Eye (tissue), 1 donor: Measurements from ENCODE around the gene ASIC3.
A peak's percentile ranks its signal among the peaks of the same experiment; 100 is the strongest.

Source experiments
- DNase-seq: peaks from one replicate; pipeline ENCODE4 v3.0.0-alpha.2; 2015

ASIC3 gene

DNA sequence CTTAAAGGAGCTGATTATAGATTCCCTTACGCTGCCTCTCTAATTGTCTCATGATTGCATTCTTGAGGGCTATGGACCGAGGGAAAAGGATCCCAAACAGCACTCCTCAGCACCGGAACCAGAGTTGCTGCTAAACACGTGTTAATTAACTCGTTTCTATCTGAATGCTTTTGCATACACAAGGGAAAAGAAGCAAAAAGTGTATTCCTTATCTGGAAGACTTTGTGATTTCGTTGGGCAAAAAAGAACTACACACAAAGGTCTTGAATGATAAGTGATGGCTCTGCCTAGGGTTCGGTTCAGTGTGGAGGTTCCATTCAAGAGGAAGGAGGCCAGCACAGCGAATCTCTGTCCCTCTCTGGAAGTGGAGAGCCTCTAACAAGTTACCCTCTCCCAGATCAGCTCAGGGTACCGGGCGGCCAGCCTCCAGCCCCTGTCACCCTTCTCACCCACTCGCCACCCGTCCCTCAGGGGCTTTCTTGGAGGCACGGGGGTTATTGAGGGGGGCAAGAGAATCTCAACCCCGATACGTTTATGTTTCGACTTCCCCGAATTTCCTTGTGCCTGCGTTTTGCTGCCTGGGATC is 10.5 kb downstream of the ASIC3 start:
- no peak for DNase-seq

DNA sequence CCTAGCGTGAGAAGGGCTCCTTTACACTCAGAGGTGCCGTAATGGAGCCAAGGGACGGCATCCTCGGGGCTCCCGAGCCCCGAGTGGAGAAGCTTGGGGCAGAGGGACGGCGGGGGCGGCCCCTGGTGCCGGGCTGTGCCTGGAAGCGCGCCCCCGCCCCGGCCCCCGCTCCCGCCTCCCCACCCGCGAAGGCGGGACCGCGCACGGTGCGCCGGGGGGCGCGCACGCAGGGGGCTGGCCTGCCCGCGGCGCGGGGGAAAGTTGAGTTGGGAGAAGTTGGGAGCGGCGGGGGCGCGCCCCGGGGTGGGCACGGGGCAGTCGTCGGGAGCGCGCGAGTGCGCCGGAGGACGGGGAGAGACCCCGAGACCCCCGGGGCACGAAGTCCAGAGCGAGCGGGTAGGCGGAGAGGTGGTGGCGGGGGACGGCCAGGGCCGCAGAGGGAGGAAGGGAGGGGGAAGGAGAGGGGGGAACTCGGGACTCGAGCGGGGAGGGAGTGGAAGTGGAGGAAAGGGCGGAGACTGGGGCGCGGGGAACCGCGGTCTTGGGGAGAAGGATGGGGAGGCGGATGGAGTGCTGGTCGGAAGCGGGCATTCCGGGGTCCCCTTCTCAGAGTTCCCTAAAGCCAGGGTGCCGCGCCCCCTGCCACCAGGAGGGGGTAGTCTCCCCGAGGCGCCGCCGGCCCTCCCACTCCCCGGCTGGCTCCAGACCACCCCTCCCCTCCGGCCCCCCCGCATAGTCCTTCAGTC is 11.2 kb downstream of the ASIC3 start, which contains the start of gene SLC4A2:
SLC4A2 (plus strand) TSS at position 223 of the 746 bp plus-strand sequence. CDS start 2,399 bp downstream, outside the sequence.
- peak; percentile 89 for DNase-seq

DNA sequence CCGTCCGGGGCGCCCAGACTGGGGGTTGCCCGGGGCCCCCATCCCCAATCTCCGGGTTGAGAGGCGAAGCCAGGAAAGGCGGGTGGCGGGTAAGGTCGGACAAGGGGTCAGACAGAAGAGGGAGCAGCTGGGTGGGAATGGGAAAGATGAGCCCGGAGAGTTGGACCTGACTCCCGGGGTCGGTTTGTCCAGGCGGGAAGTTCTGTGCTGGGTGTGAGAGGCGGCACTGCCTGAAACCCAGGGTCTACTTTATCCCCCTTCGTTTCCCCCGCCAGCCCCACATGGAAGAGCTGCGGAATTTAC is 11.7 kb downstream of the ASIC3 start:
- DNase-seq, result no peak

DNA sequence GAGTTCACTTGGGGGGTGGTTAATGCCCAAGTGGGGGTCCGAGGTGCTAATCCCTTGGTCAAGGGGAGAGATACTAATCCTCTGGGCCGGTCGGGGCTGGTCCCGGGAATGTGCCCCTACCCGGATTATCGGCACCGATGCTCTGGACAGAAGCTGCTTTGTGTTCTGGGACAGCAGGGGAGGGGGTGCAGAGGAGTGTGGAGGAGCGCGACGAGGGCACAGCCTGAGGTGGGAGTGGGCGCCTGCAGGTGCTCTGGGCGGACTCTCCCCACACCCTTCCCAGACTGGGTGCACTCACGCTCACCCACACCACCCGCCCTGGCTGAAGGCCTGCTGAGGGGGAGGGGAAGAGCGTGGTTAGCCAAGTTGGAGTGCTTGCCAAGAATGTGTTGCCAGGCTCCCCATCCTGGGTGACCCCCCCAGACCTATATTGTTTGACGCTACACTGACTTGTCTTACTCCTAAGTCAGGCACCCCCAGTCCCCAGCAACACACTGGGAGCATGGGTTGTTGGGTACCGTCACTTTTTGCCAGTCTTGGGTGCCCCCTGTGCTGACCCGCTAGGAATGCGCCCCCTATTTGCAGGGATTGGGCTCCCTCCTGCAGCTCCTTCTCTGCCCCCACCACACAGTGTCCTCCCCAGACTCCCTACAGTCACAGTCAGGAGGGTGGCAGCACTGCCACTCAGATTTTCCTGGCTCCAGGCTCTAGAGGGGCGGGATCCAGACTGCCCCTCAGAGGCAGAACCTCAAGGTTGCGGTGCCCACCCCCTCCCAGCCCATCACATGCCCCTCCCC is 12.3 kb downstream of the ASIC3 start:
- DNase-seq, result peak; percentile 64

DNA sequence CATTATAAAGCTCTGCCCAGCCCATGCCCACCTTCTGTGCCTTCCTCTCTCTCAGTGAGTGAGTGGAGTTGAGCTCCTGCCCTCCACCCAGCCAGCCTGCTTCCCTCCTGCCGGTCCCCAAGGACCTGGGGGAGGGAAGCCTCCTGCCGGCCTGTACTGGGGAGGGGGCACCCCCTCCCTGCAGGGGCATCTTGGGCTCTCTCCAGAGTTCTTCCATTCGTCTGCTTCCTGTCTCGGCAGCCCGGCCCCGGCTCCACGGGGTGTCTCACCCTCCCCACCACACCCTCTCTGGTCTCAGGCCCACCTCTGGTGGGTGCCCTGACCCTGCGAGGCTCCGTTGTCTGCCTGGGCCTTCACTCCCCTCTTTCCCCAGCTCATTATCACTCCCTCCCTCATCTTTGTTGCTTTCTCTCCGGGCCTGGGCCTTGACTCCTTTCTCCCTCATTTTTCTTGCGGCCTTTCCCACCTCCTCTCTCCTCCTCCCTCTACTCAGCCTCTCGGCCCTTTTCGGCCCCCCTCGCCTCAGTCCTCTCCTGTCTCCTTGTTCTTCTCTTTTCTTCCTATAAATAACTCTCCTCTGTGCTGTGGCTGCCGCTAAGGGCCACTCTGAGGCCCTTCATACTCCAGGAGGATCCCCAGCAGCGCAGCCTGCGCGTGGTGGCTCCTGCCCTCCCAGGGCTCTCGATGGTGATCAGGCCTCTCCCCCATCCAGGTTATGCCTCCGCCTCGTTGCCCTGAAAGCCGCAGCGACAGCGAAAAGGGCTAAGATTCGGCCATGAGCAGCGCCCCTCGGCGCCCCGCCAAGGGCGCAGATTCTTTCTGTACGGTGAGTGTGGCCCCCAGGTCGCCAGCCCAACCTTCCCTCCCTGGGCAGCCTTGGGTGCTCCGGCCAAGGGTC is 13.1 kb downstream of the ASIC3 start:
- no peak for DNase-seq

DNA sequence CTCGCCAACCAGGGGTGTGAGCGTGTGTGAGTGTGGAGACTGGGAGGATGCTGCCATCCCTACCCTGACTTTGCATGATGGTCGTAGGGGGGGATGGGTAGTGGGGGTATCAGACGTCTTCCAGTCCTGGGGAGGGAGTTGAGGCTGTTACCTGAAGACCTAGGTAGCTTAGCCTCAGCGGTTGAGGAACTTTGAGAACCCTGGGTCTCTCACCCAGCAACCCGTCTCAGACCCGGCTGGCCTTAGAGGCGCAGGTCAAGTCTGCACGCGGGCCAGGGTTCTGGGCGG is 13.7 kb downstream of the ASIC3 start:
- DNase-seq, result no peak

DNA sequence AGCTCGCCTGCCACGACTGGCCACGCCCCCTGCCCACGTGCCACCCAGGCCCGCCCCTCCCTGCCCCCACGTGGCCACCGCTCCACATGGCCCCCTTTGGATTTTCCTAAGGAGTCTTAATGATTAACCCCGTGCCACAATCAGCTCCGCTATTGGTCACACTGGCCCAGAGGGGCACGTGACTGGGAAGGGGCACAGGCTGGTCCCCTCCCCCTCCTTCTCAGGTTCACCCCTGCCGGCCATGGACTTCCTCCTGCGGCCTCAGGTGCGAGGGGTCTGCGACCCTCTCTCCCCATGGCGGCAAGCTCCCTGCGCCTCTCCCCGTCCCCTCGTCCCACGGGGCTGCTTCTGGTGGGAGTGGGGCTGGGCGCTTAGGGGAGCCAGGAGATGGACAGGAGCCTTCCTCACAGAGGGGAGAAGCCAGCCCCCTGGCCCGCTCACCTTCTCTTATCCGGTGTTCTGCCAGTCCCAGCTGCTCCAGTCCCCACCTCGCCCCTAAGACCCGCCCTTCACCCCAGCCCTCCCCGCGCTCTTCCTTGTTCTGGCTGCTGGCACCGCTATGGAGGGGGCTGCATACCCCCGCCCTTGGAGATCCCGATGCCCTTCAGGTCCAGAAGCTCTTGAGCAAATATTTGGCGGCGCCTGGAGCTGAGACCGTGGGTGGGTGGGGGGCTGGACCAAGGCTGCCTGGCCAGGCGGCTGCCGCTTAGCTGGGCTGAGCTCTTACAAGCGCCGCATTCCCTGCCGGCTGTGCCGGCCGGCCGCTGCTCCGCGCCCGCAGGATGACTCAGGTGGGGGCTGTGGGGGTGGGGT is 14.3 kb downstream of the ASIC3 start:
- DNase-seq, result peak; percentile 87

DNA sequence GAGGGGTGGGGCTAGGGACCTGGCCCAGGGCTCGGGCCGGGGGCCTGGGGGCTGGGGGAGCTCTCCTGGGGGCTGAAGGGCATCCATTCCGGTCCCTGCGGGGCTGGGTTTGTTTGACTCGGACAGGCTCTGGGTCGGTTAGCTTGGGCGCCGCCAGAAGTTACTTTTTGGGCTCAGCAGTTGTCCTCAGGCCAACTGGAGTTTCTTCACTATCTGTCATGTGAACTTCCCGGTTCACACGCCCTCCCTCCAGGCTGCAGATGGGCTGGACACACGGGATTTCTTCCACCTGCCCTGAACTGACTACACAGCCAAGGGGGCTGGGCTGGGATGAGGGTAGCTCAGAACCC is 14.9 kb downstream of the ASIC3 start:
- no peak for DNase-seq

DNA sequence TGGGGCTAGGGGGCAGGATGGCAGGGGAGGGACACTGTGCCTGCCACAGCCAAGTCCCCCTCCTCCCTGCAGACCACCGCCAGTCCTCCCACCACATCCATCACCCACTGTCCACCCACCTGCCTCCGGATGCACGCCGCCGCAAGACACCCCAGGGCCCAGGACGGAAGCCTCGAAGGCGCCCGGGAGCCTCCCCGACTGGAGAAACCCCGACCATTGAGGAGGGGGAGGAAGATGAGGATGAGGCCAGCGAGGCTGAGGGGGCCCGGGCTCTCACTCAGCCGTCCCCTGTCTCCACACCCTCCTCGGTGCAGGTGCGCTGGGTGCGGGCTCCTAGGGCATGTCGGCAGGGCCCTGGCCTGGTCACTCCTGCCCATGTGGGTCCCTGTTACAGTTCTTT is 16.1 kb downstream of the ASIC3 start:
- no peak for DNase-seq

DNA sequence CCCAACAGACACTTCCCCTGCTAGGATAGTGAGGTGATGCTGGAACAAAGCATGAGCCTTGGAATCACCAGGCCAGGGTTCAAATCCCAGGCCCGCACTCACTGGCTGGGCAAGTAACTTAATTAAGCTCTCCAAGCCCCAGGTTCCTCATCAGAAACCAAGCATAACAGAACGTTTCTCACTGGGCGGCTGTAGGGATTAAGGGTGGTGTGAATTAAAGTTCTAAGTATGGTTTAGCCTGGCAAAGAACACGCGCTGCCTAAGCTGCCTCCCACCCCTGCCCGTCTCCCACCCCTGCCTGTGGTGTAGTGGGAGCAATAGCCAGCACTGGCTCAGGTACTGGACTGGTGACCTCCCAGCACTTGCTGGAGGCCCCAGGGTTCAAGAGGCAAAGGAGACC is 16.7 kb downstream of the ASIC3 start:
- no peak for DNase-seq

DNA sequence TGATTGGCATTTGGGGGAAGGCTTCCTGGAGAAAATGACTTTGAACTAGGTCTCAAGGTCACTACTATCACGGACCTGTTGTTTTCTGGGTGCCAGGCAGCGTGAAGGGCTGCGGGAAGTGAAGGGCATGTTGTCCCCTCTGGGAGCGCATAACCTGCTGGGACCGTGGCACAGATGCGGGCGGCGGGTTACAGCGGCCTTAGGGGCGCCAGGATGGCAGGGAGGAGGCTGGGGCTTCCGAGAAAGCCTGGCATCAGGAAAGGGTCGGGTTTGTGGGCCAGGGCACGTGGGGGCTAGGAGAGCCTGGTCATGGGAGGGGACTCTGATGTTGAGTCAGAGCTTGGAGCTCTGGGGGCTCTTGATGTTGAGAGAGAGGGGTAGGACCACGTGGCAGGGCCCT is 17.2 kb downstream of the ASIC3 start:
- DNase-seq, result no peak

DNA sequence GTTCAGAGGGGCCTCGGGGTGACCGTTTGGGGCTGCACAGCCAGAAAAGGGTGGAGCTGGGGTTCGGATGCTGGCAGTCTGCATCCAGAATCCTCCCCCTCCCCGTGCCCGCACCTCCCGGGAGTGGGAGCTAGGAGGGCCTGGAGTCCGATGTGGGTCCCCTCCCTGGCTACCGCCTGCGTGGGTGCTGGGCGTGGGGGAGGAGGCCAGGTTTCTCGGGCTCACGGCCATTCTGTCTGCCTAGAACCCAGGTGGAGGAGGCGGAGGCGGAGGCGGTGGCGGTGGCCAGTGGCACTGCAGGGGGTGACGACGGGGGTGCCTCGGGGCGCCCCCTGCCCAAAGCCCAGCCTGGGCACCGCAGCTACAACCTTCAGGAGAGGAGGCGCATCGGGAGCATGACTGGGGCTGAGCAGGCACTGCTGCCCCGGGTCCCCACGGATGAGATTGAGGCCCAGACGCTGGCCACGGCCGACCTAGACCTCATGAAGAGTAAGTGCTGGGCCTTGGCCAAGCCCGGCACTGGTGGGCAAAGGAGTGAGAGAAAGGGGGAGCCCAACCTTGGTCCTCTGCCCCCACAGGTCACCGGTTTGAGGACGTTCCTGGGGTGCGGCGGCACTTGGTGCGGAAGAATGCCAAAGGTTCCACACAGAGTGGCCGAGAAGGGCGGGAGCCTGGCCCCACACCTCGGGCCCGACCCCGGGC is 18.1 kb downstream of the ASIC3 start:
- DNase-seq, result no peak

DNA sequence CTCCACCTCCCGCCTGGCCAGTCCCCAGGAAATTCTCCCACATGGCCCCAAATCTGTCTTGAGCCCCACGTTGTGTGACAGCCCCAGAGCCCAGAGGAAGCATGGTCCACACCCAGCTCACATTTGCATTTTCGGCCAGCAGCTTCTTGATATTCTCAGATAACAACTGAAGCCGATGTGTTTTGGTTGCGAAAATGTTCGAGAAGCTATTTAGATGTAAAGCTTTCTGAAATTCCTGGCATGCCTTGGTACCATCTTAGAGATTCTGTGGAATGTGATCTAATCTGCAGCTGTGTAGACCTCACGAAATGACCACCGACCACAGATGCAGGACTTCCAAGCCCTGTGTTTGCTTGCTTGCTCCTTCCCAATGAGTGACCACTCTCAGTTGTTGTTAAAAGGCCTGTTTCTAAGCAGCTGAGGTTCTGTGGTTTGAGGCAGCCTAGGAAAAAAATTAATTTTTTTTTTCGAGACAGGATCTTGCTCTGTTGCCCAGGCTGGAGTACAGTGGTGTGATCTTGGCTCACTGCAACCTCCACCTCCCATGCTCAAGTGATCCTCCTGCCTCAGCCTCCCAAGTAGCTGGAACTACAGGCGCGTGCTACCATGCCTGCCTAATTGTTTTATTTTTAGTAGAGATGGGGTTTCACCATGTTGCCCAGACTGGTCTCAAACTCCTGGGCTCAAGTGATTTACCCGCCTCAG is 19.9 kb downstream of the ASIC3 start:
- no peak for DNase-seq

DNA sequence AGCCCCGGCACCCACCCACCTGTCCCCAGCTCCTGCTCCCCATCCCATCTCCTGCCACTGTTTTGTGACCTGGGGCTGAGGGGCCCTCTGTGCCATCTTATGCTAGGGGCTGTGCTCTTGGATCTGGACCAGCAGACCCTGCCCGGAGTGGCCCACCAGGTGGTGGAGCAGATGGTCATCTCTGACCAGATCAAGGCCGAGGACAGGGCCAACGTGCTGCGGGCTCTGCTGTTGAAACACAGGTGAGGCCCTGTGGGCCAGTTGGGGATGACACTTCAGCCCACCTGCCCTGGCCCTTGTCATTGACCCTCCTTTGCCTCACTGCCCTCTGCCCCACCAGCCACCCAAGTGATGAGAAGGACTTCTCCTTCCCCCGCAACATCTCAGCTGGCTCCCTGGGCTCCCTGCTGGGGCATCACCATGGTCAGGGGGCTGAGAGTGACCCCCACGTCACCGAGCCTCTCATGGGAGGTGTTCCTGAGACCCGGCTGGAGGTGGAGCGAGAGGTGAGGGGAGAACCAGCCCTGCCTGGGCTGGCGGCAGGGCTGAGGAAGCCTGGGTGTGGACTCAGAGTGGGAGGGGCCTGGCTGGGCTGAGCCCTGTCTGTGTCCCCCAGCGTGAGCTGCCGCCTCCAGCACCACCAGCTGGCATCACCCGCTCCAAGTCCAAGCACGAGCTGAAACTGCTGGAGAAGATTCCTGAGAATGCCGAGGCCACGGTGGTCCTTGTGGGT is 21.7 kb downstream of the ASIC3 start:
- DNase-seq, result no peak

DNA sequence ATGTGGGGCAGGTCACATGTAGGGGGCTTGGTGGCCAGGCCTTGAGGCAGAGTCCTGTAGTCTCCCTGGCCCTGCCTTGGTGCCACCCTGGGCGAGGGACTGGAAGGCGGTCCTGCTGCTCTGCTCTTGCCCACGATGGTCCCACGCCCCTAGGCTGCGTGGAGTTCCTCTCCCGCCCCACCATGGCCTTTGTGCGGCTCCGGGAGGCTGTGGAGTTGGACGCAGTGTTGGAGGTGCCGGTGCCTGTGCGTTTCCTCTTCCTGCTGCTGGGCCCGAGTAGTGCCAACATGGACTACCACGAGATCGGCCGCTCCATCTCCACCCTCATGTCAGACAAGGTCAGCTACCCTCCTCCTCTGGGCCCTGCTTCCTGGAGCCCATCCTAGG is 22.2 kb downstream of the ASIC3 start:
- no peak for DNase-seq

DNA sequence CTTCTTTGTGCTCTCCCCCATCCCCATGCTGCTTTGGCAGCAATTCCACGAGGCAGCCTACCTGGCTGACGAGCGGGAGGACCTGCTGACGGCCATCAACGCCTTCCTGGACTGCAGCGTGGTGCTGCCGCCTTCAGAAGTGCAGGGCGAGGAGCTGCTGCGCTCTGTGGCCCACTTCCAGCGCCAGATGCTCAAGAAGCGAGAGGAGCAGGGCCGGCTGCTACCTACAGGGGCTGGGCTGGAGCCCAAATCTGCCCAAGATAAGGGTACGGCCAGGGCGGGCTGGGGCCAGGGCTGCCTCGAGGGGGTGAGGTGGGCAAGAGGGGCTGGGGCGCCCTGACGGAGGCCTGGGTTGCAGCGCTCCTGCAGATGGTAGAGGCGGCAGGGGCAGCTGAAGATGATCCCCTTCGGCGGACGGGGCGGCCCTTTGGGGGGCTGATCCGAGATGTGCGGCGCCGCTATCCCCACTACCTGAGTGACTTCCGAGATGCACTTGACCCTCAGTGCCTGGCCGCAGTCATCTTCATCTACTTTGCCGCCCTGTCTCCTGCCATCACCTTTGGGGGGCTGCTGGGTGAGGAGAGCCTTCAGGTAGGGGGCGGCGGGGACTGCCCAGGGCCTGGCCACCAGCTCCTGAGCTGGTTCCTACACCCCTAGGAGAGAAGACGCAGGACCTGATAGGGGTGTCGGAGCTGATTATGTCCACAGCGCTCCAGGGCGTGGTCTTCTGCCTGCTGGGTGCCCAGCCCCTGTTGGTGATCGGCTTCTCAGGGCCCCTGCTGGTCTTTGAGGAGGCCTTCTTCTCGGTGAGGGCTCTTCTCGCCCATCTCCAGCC is 22.9 kb downstream of the ASIC3 start:
- DNase-seq, result no peak

DNA sequence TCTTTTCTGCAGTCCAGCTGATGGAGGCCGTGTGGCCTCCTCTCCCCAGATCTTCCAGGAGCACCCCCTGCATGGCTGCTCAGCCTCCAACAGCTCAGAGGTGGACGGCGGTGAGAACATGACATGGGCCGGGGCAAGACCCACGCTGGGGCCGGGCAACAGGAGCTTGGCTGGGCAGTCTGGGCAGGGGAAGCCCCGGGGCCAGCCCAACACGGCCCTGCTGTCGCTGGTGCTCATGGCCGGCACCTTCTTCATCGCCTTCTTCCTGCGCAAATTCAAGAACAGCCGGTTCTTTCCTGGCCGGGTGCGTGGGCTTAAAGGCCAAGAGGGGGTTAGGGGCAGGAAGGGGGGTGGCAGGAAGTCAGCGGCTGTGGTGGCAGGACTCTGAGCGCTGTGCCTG is 25.7 kb downstream of the ASIC3 start:
- no peak for DNase-seq

DNA sequence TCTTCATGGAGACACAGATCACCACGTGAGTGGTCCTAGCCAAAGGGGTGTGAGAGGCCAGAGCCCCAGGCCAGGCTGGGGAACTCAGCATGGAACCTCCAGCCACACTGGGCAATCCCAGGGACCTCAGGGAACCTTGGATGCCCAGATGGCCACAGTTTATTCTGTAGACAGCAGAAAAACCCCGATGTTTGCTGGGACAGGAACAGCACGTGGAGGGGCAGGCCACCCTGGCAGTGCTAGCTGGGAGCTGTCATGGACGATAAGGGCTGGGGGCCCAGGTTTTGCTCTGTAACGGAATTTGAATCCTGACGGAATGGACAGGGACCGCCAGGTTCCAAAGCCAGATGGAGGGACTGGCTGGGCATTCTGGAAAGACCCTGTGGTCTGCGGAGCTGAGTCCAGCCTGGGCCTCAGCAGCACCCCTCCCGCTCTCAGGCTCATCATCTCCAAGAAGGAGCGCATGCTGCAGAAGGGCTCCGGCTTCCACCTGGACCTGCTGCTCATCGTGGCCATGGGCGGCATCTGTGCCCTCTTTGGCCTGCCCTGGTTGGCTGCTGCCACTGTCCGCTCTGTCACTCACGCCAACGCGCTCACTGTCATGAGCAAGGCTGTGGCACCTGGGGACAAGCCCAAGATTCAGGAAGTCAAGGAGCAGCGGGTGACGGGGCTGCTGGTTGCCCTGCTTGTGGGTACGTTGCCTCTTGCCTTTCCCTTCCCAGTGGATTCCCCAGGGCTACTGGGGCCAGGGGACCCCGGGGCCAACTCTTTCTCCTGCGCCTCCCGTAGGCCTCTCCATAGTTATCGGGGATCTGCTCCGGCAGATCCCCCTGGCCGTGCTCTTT is 26.7 kb downstream of the ASIC3 start:
- DNase-seq, result no peak

DNA sequence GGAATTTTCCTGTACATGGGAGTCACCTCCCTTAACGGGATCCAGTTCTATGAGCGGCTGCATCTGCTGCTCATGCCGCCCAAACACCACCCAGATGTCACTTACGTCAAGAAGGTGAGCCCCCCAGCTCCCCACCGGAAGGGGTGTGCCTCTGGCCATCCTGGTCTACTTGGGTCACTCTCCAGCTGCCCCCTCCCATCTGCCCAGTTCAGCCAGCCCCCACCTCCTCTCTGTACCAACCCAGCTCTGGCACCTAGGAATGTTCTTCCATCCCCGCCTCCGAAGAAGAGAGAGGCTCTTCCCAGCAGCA is 27.3 kb downstream of the ASIC3 start:
- DNase-seq, result no peak
